Esophagus muscularis mucosa (tissue), 4 donors: Measurements from ENCODE around the gene SH2D7. TPM values are rescaled to one million over a fixed set of nuclear protein-coding genes. Genes with fewer than 3 reads are reported as not detected.
A peak's percentile ranks its signal among the peaks of the same experiment; 100 is the strongest.

ENCODE experiments used
- DNase-seq: peaks from one replicate; pipeline ENCODE4 v3.0.0-alpha.2; 2017; ENCODE audit errors: extremely low spot score
- H3K27ac ChIP-seq, 4 donors: fragments of 200-600 bp; sonication (generic); replicated peaks in 1 of 4; 1 replicate in 3 of 4; 2 replicates in 1 of 4; pipeline ENCODE4 v1.5.1; 2016 to 2019; ENCODE audit warnings: mild to moderate bottlenecking in 1 of 4
- H3K27me3 ChIP-seq, 4 donors: fragments of 200-600 bp; sonication (generic); one replicate each; pipeline versions ENCODE4 v1.5.1 to v1.6.0; 2016 to 2019
- H3K36me3 ChIP-seq, 4 donors: fragments of 200-600 bp; sonication (generic); one replicate each; pipeline ENCODE4 v1.5.1; 2016 to 2019
- H3K4me1 ChIP-seq, 4 donors: fragments of 200-600 bp; sonication (generic); one replicate each; pipeline ENCODE4 v1.5.1; 2016 to 2019
- H3K4me3 ChIP-seq, 4 donors: fragments of 200-600 bp; sonication (generic); 1 replicate in 2 of 4; 2 replicates in 2 of 4; pipeline ENCODE4 v1.5.1; 2016 to 2019; ENCODE audit warnings: mild to moderate bottlenecking in 4 of 4, moderate library complexity in 1 of 4
- H3K9me3 ChIP-seq, 4 donors: fragments of 200-600 bp; sonication (generic); 1 replicate in 3 of 4; 2 replicates in 1 of 4; pipeline ENCODE4 v1.5.1; 2016 to 2019
- CTCF ChIP-seq, 3 experiments: fragments of 200-600 bp in 2 of 3; fragments of 450-650 bp in 1 of 3; sonication (generic) in 2 of 3; IDR thresholded peaks; one replicate each; pipeline ENCODE4 v1.5.1; 2017 to 2019; ENCODE audit warnings: antibody characterized with exemption in 3 of 3, mild to moderate bottlenecking in 2 of 3, moderate library complexity in 1 of 3
- EP300 ChIP-seq: sonication (generic); formaldehyde crosslinking; IDR thresholded peaks from one replicate; pipeline ENCODE4 v1.6.1; 2017; ENCODE audit warnings: antibody characterized with exemption
- POLR2A ChIP-seq: fragments of 450-650 bp; IDR thresholded peaks from one replicate; pipeline ENCODE4 v1.6.1; 2017; ENCODE audit warnings: antibody characterized with exemption, moderate library complexity, mild to moderate bottlenecking, low read depth
- POLR2AphosphoS5 ChIP-seq, 2 donors: sonication (generic); formaldehyde crosslinking; IDR thresholded peaks; one replicate each; pipeline ENCODE4 v1.6.1; 2017; ENCODE audit warnings: antibody characterized with exemption in 2 of 2
- WGBS: methylation state at CpG from one replicate; pipeline ENCODE4 v1.1.5; 2018; 5-methylcytosine and 5-hydroxymethylcytosine counted together
- intact Hi-C: fragments of 100-400 bp; cut with DNase I; formaldehyde crosslinking; loops from one replicate; pipeline ENCODE4 v1.15.1; 2023
- total RNA-seq, 4 donors: library from RNA; depleted of rRNA; stranded (reverse); fragments of >200 nt; gene quantifications; one replicate each; pipeline versions ENCODE4 v1.1.0 to v1.2.1, GENCODE V29; 2016

The SH2D7 gene
- total RNA-seq, 4 donors from 2014 or later: not detected

DNA sequence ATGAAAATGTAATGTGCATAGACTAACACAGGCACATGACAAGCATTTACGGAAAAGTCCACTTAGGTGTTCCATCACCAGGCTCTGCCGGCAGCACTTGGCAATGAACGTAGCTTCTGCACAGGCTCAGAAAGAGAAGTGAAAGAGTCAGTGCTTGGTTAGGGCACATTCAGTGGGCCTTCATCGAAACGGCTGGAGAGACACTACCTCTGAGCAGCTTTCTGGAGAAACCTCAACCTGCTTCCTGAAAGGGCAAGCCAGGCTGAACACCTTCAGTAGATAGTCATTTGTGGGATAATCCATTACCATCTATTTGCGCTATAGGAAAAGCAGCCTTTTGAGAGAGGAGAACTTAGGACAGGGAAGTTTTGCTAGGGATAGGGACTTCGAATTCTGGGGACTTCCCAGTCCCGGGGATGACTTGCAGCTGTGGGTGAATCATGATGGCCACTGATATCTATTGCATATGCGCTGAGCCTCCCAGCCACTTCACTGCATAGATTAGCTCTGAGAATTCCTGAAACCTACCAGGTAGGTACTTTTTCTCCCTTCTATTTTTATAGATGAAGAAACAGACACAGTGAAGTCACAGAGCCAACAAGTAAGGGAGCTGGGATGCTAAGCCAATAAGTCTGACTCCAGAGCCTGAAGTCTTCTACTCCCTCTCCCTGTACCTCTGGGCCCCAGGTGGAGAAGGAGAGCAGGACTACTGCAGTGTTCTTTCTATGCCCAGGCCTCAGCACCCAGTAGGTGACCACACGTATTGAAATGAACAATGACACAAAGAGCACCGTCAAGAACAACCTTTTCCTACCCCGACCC is 4.2 kb upstream of the SH2D7 start:
- intact Hi-C loops: no loop called here
- Histone ChIP-seq H3K27ac (no peak overlapping the region), H3K4me3 (no peak overlapping the region), H3K4me1 (peaks cover 13 to 20% (median 14%) of the 10 kb centered on the region in 4 donors), H3K9me3 (no peaks in the 10 kb centered on the region), H3K36me3 (no peaks in the 10 kb centered on the region), H3K27me3 (no peaks in the 10 kb centered on the region)
- 84% methylated on average over 12 of the region's 12 CpGs for WGBS
- no peak for DNase-seq
- TF ChIP-seq CTCF (IDR thresholded peaks at IDR 0.05) (no peak), POLR2A (no peak), POLR2AphosphoS5 (IDR thresholded peaks at IDR 0.05) (no peak), EP300 (no peak)

DNA sequence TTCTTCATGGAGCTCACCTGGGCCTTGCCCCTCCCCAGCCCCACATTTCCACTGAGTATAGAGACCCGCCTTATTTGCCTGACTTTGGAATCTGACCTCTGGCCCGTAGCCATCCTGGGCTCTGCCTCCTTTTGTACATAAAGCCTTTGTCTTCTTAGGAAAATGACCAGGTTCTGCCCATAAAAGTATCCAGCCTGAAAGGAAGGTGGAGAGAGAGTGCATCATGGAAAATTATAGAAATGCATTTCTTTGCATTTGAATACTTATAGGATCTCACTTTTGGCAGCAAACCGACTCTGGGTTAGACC is 3.6 kb upstream of the SH2D7 start:
- H3K27ac ChIP-seq: no peak overlapping the region
- intact Hi-C loops: no loop called here
- H3K27me3 ChIP-seq: no peaks in the 10 kb centered on the region
- no peak overlapping the region for H3K4me3 ChIP-seq
- H3K9me3 ChIP-seq: no peaks in the 10 kb centered on the region
- H3K36me3 ChIP-seq: no peaks in the 10 kb centered on the region
- H3K4me1 ChIP-seq: peaks cover 18 to 25% (median 20%) of the 10 kb centered on the region in 4 donors
- DNase-seq: no peak
- 95% methylated on average over 3 of the region's 3 CpGs for WGBS
- TF ChIP-seq CTCF (IDR thresholded peaks at IDR 0.05) (no peak), EP300 (no peak), POLR2A (no peak), POLR2AphosphoS5 (IDR thresholded peaks at IDR 0.05) (no peak)

- WGBS: 95% methylated on average over 3 of the region's 3 CpGs
Measured at GRCh38 chr15:78090422-78091063, 1.8 kb upstream of the SH2D7 start.

DNA sequence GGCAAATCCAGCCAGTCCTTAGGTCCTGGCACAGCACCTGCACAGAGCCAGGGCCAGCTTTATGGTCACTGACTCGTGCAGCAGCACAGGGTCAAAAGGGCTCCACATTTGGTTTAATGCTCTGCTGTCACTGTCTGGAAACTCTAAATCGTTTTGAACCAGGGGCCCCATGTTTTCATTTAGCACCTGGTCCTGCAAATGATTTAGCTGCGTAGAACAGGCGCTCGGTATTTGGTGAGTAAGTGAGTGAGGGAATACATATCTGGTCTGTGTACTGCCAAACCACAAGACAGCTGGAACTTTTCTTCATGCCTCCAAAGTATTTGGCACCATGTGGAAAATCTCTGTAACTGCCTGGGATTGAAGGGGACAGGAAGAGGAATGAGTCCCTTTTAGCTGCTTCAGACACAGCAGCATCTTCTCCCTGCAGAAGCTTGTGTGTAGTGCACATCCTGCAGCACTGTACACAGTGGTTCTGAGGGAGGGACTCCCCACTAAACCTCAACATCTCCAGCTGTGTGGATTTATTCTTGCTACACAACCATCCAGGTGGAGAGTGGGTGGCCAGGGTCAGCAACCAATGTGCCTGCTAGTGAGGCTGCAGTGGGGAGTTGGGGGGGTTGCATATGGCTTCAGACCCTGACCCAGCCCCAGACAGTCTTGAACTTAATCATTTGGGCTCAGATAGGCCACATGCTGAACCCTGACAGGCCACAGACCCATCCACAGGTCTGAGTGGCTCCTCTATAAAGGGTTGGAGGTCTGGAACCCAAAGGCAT is 1.1 kb downstream of the SH2D7 start:
- H3K9me3 ChIP-seq: no peaks in the 10 kb centered on the region
- H3K4me1 ChIP-seq: peaks cover 20 to 26% (median 22%) of the 10 kb centered on the region in 4 donors
- H3K27me3 ChIP-seq: no peaks in the 10 kb centered on the region
- no peaks in the 10 kb centered on the region for H3K36me3 ChIP-seq
- no peak overlapping the region for H3K4me3 ChIP-seq
- WGBS: 52% methylated on average over 4 of the region's 5 CpGs
- TF ChIP-seq POLR2AphosphoS5 (IDR thresholded peaks at IDR 0.05): peak; percentile 35 to 61
- TF ChIP-seq POLR2A: no peak
- no peak for DNase-seq
- intact Hi-C loops: no loop called here
- H3K27ac ChIP-seq: peak overlapping the region in 1 of 4 donors; percentile 47

More at GRCh38 chr15:78090422-78091063, 1.8 kb upstream of the SH2D7 start:
- TF ChIP-seq POLR2AphosphoS5 (IDR thresholded peaks at IDR 0.05): no peak
- no peak for TF ChIP-seq POLR2A
- TF ChIP-seq EP300: no peak
- TF ChIP-seq CTCF (IDR thresholded peaks at IDR 0.05): no peak
- no peak overlapping the region for H3K27ac ChIP-seq
- H3K4me1 ChIP-seq: peaks cover 20 to 26% (median 22%) of the 10 kb centered on the region in 4 donors
- H3K27me3 ChIP-seq: no peaks in the 10 kb centered on the region
- H3K4me3 ChIP-seq: no peak overlapping the region
- H3K9me3 ChIP-seq: no peaks in the 10 kb centered on the region
- H3K36me3 ChIP-seq: no peaks in the 10 kb centered on the region
- intact Hi-C loops: no loop called here
- DNase-seq: no peak

- 88% methylated on average over 9 of the region's 9 CpGs for WGBS
- no peak overlapping the region for H3K27ac ChIP-seq
- peaks cover 12 to 17% (median 13%) of the 10 kb centered on the region in 4 donors for H3K4me1 ChIP-seq
- H3K36me3 ChIP-seq: no peaks in the 10 kb centered on the region
- H3K4me3 ChIP-seq: no peak overlapping the region
- H3K27me3 ChIP-seq: no peaks in the 10 kb centered on the region
- no peaks in the 10 kb centered on the region for H3K9me3 ChIP-seq
- no peak for DNase-seq
- intact Hi-C loops: no loop called here
- no peak for TF ChIP-seq POLR2AphosphoS5 (IDR thresholded peaks at IDR 0.05)
- TF ChIP-seq EP300: no peak
- TF ChIP-seq CTCF (IDR thresholded peaks at IDR 0.05): no peak
- TF ChIP-seq POLR2A: no peak
Measured at GRCh38 chr15:78097667-78098066, 5.3 kb downstream of the SH2D7 start.
